Midbrain (tissue), 1 donor: ENCODE data around the gene TGFBR2.

Source experiments
- DNase-seq: peaks from one replicate; lab custom pipeline; 2025; lab: John Stamatoyannopoulos, UW

TGFBR2 gene

GRCh38 chr3:30673425-30674341 is 67.3 kb downstream of the TGFBR2 start:
- no peak for DNase-seq

GRCh38 chr3:30675006-30675405 is 68.6 kb downstream of the TGFBR2 start:
- DNase-seq: no peak

- no peak for DNase-seq
These were observed 69.4 kb downstream of the TGFBR2 start for GRCh38 chr3:30675774-30676173.

- no peak for DNase-seq
These were observed 70.3 kb downstream of the TGFBR2 start for GRCh38 chr3:30676424-30677346.

GRCh38 chr3:30677347-30677685 is 70.9 kb downstream of the TGFBR2 start:
- no peak for DNase-seq

GRCh38 chr3:30679045-30679444 is 72.6 kb downstream of the TGFBR2 start:
- DNase-seq: no peak

GRCh38 chr3:30680789-30681648 is 74.6 kb downstream of the TGFBR2 start:
- peak; percentile 82 for DNase-seq

- DNase-seq: peak; percentile 48
These were observed 75.3 kb downstream of the TGFBR2 start for GRCh38 chr3:30681649-30682211.

- no peak for DNase-seq
These were observed 76.2 kb downstream of the TGFBR2 start for GRCh38 chr3:30682434-30683155.

- DNase-seq: no peak
These were observed 77.4 kb downstream of the TGFBR2 start for GRCh38 chr3:30683769-30684168.

- no peak for DNase-seq
These were observed 78.0 kb downstream of the TGFBR2 start for GRCh38 chr3:30684356-30684755.

- DNase-seq: no peak
These were observed 78.9 kb downstream of the TGFBR2 start for GRCh38 chr3:30685267-30685667.

- DNase-seq: no peak
These were observed 79.8 kb downstream of the TGFBR2 start for GRCh38 chr3:30686176-30686575.

GRCh38 chr3:30686799-30687198 is 80.4 kb downstream of the TGFBR2 start:
- DNase-seq: no peak

- DNase-seq: no peak
These were observed 81.6 kb downstream of the TGFBR2 start for GRCh38 chr3:30687930-30688570.

- peak; percentile 12 for DNase-seq
These were observed 82.6 kb downstream of the TGFBR2 start for GRCh38 chr3:30688776-30689641.

GRCh38 chr3:30690199-30690598 is 83.8 kb downstream of the TGFBR2 start:
- DNase-seq: no peak

- no peak for DNase-seq
These were observed 85.0 kb downstream of the TGFBR2 start for GRCh38 chr3:30691249-30691880.

- DNase-seq: no peak
These were observed 85.5 kb downstream of the TGFBR2 start for GRCh38 chr3:30691944-30692343.
